Measurements from ENCODE around the gene MACF1. TPM values are rescaled to one million over a fixed set of nuclear protein-coding genes. Genes with fewer than 3 reads are reported as not detected.
"Not testable (repeated sequence)": the region's sequence is repeated elsewhere in the genome, so short reads cannot be mapped to it uniquely, and the experiment has no call there.

MACF1 gene
- total RNA-seq, 2 donors from 2014 or later = 169 to 292 TPM

GRCh38 chr1:39522221-39522620 is 317.7 kb downstream of the MACF1 start:
- not testable (repeated sequence) for H3K36me3 Mint-ChIP-seq (ENCODE audit: insufficient read depth in 2 of 2); H3K4me3 Mint-ChIP-seq; DNase-seq; H3K27ac Mint-ChIP-seq; H3K9me3 Mint-ChIP-seq; ATAC-seq (replicated peaks in 1 of 2); H3K4me1 Mint-ChIP-seq (ENCODE audit: low read depth); H3K27me3 Mint-ChIP-seq (ENCODE audit: low read depth)

- H3K4me1 Mint-ChIP-seq (ENCODE audit: low read depth) = peaks cover 9% of the 10 kb centered on the region
- ATAC-seq (replicated peaks in 1 of 2) (no peak), DNase-seq (no peak)
- H3K27me3 Mint-ChIP-seq (ENCODE audit: low read depth) = no peaks in the 10 kb centered on the region
- no peaks in the 10 kb centered on the region for H3K9me3 Mint-ChIP-seq
- peaks cover 0 to 3% of the 10 kb centered on the region in 2 donors for H3K36me3 Mint-ChIP-seq (ENCODE audit: insufficient read depth in 2 of 2)
- H3K4me3 Mint-ChIP-seq = no peak overlapping the region
- no peak overlapping the region for H3K27ac Mint-ChIP-seq
These were observed 318.4 kb downstream of the MACF1 start for GRCh38 chr1:39522661-39523567.

DNA sequence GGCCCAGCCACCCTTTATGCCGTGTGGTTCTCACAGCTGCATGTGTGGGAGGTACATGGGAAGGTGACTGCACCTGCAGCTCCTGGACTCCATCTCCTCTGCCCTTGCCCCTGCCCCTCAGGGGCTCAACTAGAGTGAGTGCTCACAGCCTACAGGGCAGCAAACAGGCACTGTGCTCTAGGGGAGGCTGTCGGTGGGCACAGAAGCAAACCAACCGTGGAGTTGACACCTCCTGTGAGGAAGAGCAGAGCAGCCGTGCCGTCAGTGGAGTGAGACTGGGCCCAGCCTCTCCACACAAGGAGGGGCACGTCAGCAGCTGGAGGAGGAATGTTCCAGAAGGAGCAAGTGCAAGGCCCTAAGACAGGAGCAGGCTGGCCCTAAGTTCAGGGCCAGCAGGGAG is 319.7 kb downstream of the MACF1 start:
- no peaks in the 10 kb centered on the region for H3K9me3 Mint-ChIP-seq
- ATAC-seq (replicated peaks in 1 of 2) (no peak), DNase-seq (no peak)
- no peaks in the 10 kb centered on the region for H3K27me3 Mint-ChIP-seq (ENCODE audit: low read depth)
- H3K4me1 Mint-ChIP-seq (ENCODE audit: low read depth) = peaks cover 9% of the 10 kb centered on the region
- H3K36me3 Mint-ChIP-seq (ENCODE audit: insufficient read depth in 2 of 2) = peaks cover 0 to 4% of the 10 kb centered on the region in 2 donors
- no peak overlapping the region for H3K27ac Mint-ChIP-seq
- no peak overlapping the region for H3K4me3 Mint-ChIP-seq

GRCh38 chr1:39524591-39525365 is 320.3 kb downstream of the MACF1 start:
- peaks cover 0 to 4% of the 10 kb centered on the region in 2 donors for H3K36me3 Mint-ChIP-seq (ENCODE audit: insufficient read depth in 2 of 2)
- ATAC-seq (replicated peaks in 1 of 2) = no peak
- H3K4me1 Mint-ChIP-seq (ENCODE audit: low read depth) = peaks cover 9% of the 10 kb centered on the region
- no peak overlapping the region for H3K4me3 Mint-ChIP-seq
- DNase-seq = no peak
- H3K27ac Mint-ChIP-seq = no peak overlapping the region
- H3K27me3 Mint-ChIP-seq (ENCODE audit: low read depth) = no peaks in the 10 kb centered on the region
- no peaks in the 10 kb centered on the region for H3K9me3 Mint-ChIP-seq

GRCh38 chr1:39525366-39526165 is 321.1 kb downstream of the MACF1 start:
- Mint-ChIP-seq H3K36me3 (ENCODE audit: insufficient read depth in 2 of 2) (peaks cover 0 to 4% of the 10 kb centered on the region in 2 donors), H3K4me1 (ENCODE audit: low read depth) (peaks cover 9% of the 10 kb centered on the region), H3K27me3 (ENCODE audit: low read depth) (no peaks in the 10 kb centered on the region), H3K9me3 (no peaks in the 10 kb centered on the region), H3K4me3 (no peak overlapping the region), H3K27ac (no peak overlapping the region)
- ATAC-seq (replicated peaks in 1 of 2) (peak; percentile 84 to 98), DNase-seq (peak; percentile 32 to 78)

DNA sequence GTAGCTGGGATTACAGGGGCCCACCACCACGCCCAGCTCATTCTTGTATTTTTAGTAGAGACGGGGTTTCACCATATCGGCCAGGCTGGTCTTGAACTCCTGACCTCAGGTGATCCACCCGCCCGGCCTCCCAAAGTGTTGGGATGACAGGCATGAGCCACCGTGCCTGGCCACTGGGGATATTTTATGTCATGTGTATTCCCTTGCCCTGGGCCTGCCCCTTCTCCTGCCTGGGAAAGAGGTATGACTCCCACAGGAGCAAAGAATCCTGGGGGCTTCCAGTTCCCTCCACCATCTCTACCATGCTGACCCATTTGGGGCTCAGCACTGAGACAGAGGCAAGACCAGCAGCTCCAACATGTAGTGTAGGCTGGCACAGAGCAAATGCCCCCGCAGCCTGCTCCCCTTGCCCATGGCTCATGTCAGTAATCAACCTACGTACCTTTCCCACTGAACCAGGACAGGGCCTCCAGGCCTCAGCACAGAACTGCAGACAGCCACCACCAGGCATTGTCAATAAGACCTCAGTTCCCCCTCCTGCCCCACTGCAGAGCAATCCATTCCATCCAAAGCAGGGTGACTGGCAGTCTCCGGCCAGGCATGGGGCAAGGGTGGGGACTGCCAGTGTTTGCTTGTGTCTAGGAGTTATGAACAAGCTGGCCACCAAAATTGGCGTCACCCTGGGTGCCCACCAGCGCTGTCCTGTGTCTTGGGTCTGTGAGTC is 322.1 kb downstream of the MACF1 start:
- no peak overlapping the region for H3K4me3 Mint-ChIP-seq
- H3K4me1 Mint-ChIP-seq (ENCODE audit: low read depth) = peaks cover 9% of the 10 kb centered on the region
- no peak overlapping the region for H3K27ac Mint-ChIP-seq
- H3K9me3 Mint-ChIP-seq = no peaks in the 10 kb centered on the region
- H3K27me3 Mint-ChIP-seq (ENCODE audit: low read depth) = no peaks in the 10 kb centered on the region
- peaks cover 0 to 4% of the 10 kb centered on the region in 2 donors for H3K36me3 Mint-ChIP-seq (ENCODE audit: insufficient read depth in 2 of 2)
- no peak for ATAC-seq (replicated peaks in 1 of 2)
- no peak for DNase-seq

DNA sequence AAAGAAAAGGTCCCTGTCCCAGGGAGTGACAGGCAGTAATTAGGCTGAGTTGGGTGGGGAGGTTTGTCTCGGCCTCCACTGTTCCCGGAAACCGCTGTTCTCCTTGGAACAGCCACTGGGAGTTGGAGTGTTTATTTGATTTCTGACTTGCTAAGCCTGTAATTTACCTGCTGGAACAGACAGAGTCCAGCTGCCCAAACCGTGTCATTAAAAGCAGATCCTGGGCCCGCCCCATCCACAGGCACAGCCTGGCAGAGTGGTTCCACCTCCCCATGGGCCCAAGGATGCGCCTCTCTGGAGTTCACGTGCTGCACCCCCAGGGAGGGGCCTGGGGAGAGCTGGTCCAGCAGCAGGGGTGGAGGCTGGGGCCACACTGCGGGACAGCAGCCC is 322.7 kb downstream of the MACF1 start:
- ATAC-seq (replicated peaks in 1 of 2); H3K27me3 Mint-ChIP-seq (ENCODE audit: low read depth); H3K36me3 Mint-ChIP-seq (ENCODE audit: insufficient read depth in 2 of 2); H3K9me3 Mint-ChIP-seq; H3K4me3 Mint-ChIP-seq; H3K4me1 Mint-ChIP-seq (ENCODE audit: low read depth); DNase-seq; H3K27ac Mint-ChIP-seq: not testable (repeated sequence)

DNA sequence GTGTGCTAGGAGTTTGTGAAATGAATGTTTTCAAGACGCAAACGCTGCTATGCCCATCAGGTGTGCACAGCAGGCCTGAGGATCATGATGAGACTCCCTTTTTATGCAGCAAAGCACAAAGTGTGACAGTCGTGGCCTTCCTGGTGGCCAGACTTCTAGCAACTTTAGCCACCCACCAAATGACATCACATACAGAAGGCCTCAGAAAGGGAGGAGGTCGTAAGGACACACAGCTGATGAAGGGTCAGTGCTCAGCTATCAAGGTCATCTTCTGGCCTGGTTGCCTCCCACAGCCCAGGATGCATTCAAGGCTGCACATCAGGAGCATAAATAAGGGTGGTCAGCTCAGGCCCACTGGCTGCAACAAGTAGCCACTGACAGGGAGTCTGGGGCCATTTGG is 323.6 kb downstream of the MACF1 start:
- ATAC-seq (replicated peaks in 1 of 2) (no peak), DNase-seq (no peak)
- Mint-ChIP-seq H3K36me3 (ENCODE audit: insufficient read depth in 2 of 2) (peaks cover 0 to 4% of the 10 kb centered on the region in 2 donors), H3K27me3 (ENCODE audit: low read depth) (no peaks in the 10 kb centered on the region), H3K9me3 (no peaks in the 10 kb centered on the region), H3K27ac (no peak overlapping the region), H3K4me3 (no peak overlapping the region), H3K4me1 (ENCODE audit: low read depth) (peaks cover 9% of the 10 kb centered on the region)

DNA sequence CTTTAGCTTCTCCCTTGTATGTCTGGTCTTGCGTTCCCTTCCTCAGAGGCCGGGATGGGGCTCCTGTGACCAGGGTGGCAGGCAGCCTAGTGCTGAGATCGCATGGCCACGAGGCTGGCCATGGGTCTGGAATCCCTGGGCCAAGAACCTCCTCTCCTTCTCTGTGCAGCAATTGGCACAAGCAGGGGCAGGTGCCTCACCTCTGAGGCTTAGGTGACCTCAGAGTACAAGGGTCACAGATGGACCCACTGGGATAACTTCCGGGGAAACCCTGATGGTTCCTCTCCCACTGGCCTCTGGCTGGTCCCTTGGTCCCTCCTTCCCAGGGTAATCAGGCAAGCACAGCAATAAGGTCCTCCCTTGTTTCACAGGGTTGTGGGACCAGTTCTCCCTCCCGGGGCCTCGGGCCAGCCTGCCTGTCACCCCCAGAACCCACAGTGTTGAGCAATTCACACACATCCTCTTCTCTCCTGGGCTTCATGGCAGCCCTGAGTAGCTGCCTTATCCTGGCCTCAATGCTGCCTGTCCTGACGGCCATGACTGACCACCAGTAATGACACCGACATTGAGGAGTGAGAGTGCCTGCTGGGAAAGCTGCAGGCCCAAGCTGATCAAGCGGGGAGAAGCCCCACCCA is 325.5 kb downstream of the MACF1 start:
- no peaks in the 10 kb centered on the region for H3K9me3 Mint-ChIP-seq
- H3K4me3 Mint-ChIP-seq = no peak overlapping the region
- peaks cover 0 to 1% of the 10 kb centered on the region in 2 donors for H3K36me3 Mint-ChIP-seq (ENCODE audit: insufficient read depth in 2 of 2)
- H3K27ac Mint-ChIP-seq = no peak overlapping the region
- no peak for ATAC-seq (replicated peaks in 1 of 2)
- H3K4me1 Mint-ChIP-seq (ENCODE audit: low read depth) = peaks cover 9% of the 10 kb centered on the region
- H3K27me3 Mint-ChIP-seq (ENCODE audit: low read depth) = no peaks in the 10 kb centered on the region
- DNase-seq = no peak

DNA sequence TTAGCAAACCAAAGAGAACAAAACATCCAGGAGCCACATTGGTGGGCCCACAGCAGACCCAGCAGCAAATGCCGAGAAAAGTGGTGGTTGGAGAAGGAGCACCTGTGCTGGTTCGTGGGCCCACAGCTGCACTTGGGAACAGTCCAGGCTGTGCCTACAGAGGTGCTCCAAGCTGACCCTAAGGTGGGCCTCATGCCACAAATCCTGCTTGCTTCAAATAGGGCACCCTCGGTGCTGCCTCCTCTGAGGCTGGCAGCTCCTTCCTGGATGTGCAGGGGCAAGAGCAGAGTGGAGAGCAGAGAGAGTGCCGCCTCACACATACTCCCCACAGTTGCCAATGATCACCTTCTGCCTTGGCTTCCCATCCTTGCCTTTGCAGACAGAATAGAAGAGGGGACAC is 327.0 kb downstream of the MACF1 start:
- no peaks in the 10 kb centered on the region for H3K27me3 Mint-ChIP-seq (ENCODE audit: low read depth)
- H3K27ac Mint-ChIP-seq = no peak overlapping the region
- no peak for ATAC-seq (replicated peaks in 1 of 2)
- peaks cover 0 to 6% of the 10 kb centered on the region in 2 donors for H3K36me3 Mint-ChIP-seq (ENCODE audit: insufficient read depth in 2 of 2)
- H3K4me1 Mint-ChIP-seq (ENCODE audit: low read depth) = no peaks in the 10 kb centered on the region
- no peak for DNase-seq
- H3K9me3 Mint-ChIP-seq = no peaks in the 10 kb centered on the region
- H3K4me3 Mint-ChIP-seq = no peak overlapping the region

DNA sequence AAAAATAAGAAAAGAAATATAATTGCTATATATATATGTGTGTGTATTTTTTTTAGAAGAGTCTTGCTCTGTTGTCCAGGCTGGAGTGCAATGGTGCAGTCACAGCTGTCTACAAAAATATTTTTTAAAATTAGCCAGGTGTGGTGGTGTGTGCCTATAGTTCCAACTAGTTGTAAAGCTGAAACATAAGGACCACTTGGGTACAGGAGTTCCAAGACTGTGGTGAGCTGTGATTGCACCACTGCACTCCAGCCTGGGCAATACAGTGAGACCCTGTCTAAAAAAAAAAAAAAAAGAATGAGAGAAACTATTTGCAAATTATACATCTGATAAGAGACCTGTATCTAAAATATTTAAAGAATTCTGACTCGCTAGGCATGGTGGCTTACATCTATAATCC is 328.9 kb downstream of the MACF1 start:
- ATAC-seq (replicated peaks in 1 of 2) = no peak
- Mint-ChIP-seq H3K27me3 (ENCODE audit: low read depth) (no peaks in the 10 kb centered on the region), H3K4me1 (ENCODE audit: low read depth) (no peaks in the 10 kb centered on the region), H3K9me3 (no peaks in the 10 kb centered on the region), H3K4me3 (no peak overlapping the region), H3K27ac (no peak overlapping the region), H3K36me3 (ENCODE audit: insufficient read depth in 2 of 2) (peaks cover under 1 to 6% of the 10 kb centered on the region in 2 donors)
- no peak for DNase-seq
